Neural cell (in vitro differentiated cells): Measurements from ENCODE around the gene ZNF382. TPM values are rescaled to one million over a fixed set of nuclear protein-coding genes. Genes with fewer than 3 reads are reported as not detected.

Source experiments
- H2AFZ ChIP-seq: fragments of 200-600, 300-800 bp; sonication (generic), shearing (Covaris generic); 2 replicates; pipeline ENCODE4 v1.6.0; 2014; ENCODE audit warnings: low read depth, mild to moderate bottlenecking, antibody characterized with exemption, low read length, moderate library complexity
- H3F3A ChIP-seq: fragments of 200-600 bp; shearing (Covaris generic); 2 replicates; pipeline ENCODE4 v1.6.1; 2016; ENCODE audit warnings: mild to moderate bottlenecking, moderate library complexity, mixed read lengths, antibody characterized with exemption, low read length; ENCODE audit not compliant: insufficient read depth, poor library complexity, severe bottlenecking
- H3K27ac ChIP-seq: fragments of 200-600, 300-800 bp; sonication (generic), shearing (Covaris generic); 2 replicates; pipeline ENCODE4 v1.5.1; 2014; ENCODE audit warnings: mild to moderate bottlenecking, low read length, moderate library complexity
- H3K27me3 ChIP-seq: fragments of 300-800, 200-600 bp; sonication (generic), shearing (Covaris generic); 2 replicates; pipeline ENCODE4 v1.6.0; 2014; ENCODE audit warnings: mild to moderate bottlenecking, low read depth, low read length, moderate library complexity; ENCODE audit not compliant: insufficient read depth
- H3K36me3 ChIP-seq: fragments of 300-800, 200-600 bp; sonication (generic), shearing (Covaris generic); 2 replicates; pipeline ENCODE4 v1.5.1; 2014; ENCODE audit warnings: mild to moderate bottlenecking, antibody characterized with exemption, low read length, moderate library complexity; ENCODE audit not compliant: insufficient read depth
- H3K4me2 ChIP-seq: fragments of 300-800, 200-600 bp; sonication (generic), shearing (Covaris generic); 2 replicates; pipeline ENCODE4 v1.6.0; 2014; ENCODE audit warnings: mild to moderate bottlenecking, low read length
- H3K4me3 ChIP-seq: fragments of 300-800, 200-600 bp; sonication (generic), shearing (Covaris generic); 2 replicates; pipeline ENCODE4 v1.5.1; 2014; ENCODE audit warnings: mild to moderate bottlenecking, low read length, moderate library complexity
- H3K79me2 ChIP-seq: fragments of 200-600 bp; shearing (Covaris generic); replicated peaks from 2 replicates; pipeline ENCODE4 v1.6.0; 2014; ENCODE audit warnings: mild to moderate bottlenecking, low read length, moderate library complexity; ENCODE audit not compliant: insufficient read depth
- H3K9ac ChIP-seq: fragments of 300-800, 200-600 bp; sonication (generic), shearing (Covaris generic); 2 replicates; pipeline ENCODE4 v1.6.1; 2016; ENCODE audit warnings: mild to moderate bottlenecking, low read length, mixed read lengths
- H3K9me2 ChIP-seq: fragments of 200-600 bp; shearing (Covaris generic); 2 replicates; pipeline ENCODE4 v1.6.1; 2016; ENCODE audit warnings: mild to moderate bottlenecking, low read length, mixed read lengths; ENCODE audit not compliant: insufficient read depth
- H3K9me3 ChIP-seq: fragments of 200-600, 300-800 bp; sonication (generic), shearing (Covaris generic); 2 replicates; pipeline ENCODE4 v1.6.1; 2016; ENCODE audit warnings: mild to moderate bottlenecking, mixed run types, low read length, moderate library complexity, mixed read lengths
- H4K20me1 ChIP-seq: fragments of 200-600 bp; shearing (Covaris generic); 2 replicates; pipeline ENCODE4 v1.6.1; 2016; ENCODE audit warnings: mild to moderate bottlenecking, mixed run types; ENCODE audit not compliant: insufficient read depth
- EP300 ChIP-seq: fragments of 450-650 bp; conservative IDR thresholded peaks from 2 replicates; pipeline ENCODE4 v1.6.1; 2014; ENCODE audit warnings: antibody characterized with exemption, mild to moderate bottlenecking, moderate library complexity; ENCODE audit not compliant: poor library complexity, severe bottlenecking
- EZH2 ChIP-seq: fragments of 200-600, 300-800 bp; shearing (Covaris generic), sonication (generic); IDR thresholded peaks from 2 replicates; pipeline ENCODE4 v1.6.1; 2014; ENCODE audit warnings: antibody characterized with exemption, low read length, borderline replicate concordance, mild to moderate bottlenecking; ENCODE audit not compliant: insufficient read depth, poor library complexity, severe bottlenecking
- MXI1 ChIP-seq: fragments of 450-650 bp; conservative IDR thresholded peaks from 2 replicates; pipeline ENCODE4 v1.6.1; 2014; ENCODE audit warnings: antibody characterized with exemption, mild to moderate bottlenecking; ENCODE audit not compliant: poor library complexity, severe bottlenecking
- POLR2AphosphoS5 ChIP-seq: IDR thresholded peaks from 2 replicates; pipeline ENCODE4 v1.6.1; 2012
- RAD21 ChIP-seq: fragments of 450-650 bp; conservative IDR thresholded peaks from 2 replicates; pipeline ENCODE4 v1.6.1; 2014; ENCODE audit warnings: antibody characterized with exemption, mild to moderate bottlenecking, moderate library complexity
- SMC3 ChIP-seq: fragments of 450-650 bp; conservative IDR thresholded peaks from 2 replicates; pipeline ENCODE4 v1.6.1; 2014; ENCODE audit warnings: antibody characterized with exemption, mild to moderate bottlenecking, moderate library complexity; ENCODE audit not compliant: poor library complexity
- TAF1 ChIP-seq: IDR thresholded peaks from 2 replicates; pipeline ENCODE4 v1.6.1; 2012; ENCODE audit warnings: low read depth
- polyA plus RNA-seq: library from polyadenylated mRNA; depleted of rRNA; stranded (reverse); fragments of >200 nt; gene quantifications from 2 replicates; pipeline ENCODE4 v1.2.3, GENCODE V29; 2014
- TF ChIP-seq, protein P1 (sequence below): IDR thresholded peaks from 2 replicates; pipeline ENCODE4 v1.6.1; 2012; ENCODE audit warnings: borderline replicate concordance
- TF ChIP-seq, protein P2 (sequence below): fragments of 450-650 bp; IDR thresholded peaks from 2 replicates; pipeline ENCODE4 v1.5.1; 2014; ENCODE audit warnings: antibody characterized with exemption, mild to moderate bottlenecking, moderate library complexity; ENCODE audit not compliant: poor library complexity, severe bottlenecking

Gene ZNF382
- polyA plus RNA-seq, 1 donor from 2014 or later, result 112 TPM

DNA sequence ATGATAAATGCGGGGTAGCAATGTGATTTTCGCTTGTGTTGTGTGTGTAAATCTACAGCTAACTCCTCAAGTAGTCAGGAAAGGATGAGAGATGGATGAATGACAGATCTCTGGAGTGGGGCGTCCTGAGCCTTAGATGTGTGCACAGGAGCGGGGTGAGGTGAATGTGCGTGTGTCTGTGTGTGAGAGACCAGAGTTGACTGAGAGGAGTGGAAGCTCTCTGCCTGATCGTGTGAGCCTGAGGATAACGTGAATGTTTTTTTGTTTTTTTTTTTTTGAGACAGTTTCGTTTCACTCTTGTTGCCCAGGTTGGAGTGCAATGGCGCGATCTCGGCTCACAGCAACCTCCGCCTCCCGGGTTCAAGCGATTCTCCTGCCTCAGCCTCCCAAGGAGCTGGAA, 60.7 kb downstream of the ZNF382 start:
- TF ChIP-seq, protein P1, sequence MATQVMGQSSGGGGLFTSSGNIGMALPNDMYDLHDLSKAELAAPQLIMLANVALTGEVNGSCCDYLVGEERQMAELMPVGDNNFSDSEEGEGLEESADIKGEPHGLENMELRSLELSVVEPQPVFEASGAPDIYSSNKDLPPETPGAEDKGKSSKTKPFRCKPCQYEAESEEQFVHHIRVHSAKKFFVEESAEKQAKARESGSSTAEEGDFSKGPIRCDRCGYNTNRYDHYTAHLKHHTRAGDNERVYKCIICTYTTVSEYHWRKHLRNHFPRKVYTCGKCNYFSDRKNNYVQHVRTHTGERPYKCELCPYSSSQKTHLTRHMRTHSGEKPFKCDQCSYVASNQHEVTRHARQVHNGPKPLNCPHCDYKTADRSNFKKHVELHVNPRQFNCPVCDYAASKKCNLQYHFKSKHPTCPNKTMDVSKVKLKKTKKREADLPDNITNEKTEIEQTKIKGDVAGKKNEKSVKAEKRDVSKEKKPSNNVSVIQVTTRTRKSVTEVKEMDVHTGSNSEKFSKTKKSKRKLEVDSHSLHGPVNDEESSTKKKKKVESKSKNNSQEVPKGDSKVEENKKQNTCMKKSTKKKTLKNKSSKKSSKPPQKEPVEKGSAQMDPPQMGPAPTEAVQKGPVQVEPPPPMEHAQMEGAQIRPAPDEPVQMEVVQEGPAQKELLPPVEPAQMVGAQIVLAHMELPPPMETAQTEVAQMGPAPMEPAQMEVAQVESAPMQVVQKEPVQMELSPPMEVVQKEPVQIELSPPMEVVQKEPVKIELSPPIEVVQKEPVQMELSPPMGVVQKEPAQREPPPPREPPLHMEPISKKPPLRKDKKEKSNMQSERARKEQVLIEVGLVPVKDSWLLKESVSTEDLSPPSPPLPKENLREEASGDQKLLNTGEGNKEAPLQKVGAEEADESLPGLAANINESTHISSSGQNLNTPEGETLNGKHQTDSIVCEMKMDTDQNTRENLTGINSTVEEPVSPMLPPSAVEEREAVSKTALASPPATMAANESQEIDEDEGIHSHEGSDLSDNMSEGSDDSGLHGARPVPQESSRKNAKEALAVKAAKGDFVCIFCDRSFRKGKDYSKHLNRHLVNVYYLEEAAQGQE, result no peak
- TF ChIP-seq RAD21 (no peak), MXI1 (no peak), TAF1 (no peak), EP300 (no peak), SMC3 (no peak), POLR2AphosphoS5 (no peak), EZH2 (no peak)
- TF ChIP-seq, protein P2, sequence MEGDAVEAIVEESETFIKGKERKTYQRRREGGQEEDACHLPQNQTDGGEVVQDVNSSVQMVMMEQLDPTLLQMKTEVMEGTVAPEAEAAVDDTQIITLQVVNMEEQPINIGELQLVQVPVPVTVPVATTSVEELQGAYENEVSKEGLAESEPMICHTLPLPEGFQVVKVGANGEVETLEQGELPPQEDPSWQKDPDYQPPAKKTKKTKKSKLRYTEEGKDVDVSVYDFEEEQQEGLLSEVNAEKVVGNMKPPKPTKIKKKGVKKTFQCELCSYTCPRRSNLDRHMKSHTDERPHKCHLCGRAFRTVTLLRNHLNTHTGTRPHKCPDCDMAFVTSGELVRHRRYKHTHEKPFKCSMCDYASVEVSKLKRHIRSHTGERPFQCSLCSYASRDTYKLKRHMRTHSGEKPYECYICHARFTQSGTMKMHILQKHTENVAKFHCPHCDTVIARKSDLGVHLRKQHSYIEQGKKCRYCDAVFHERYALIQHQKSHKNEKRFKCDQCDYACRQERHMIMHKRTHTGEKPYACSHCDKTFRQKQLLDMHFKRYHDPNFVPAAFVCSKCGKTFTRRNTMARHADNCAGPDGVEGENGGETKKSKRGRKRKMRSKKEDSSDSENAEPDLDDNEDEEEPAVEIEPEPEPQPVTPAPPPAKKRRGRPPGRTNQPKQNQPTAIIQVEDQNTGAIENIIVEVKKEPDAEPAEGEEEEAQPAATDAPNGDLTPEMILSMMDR, result no peak
- H3K27me3 ChIP-seq, result no peaks in the 10 kb centered on the region
- no peaks in the 10 kb centered on the region for H4K20me1 ChIP-seq
- no peaks in the 10 kb centered on the region for H3F3A ChIP-seq
- peak overlapping the region; percentile 80 for H3K4me2 ChIP-seq
- H3K9me3 ChIP-seq, result peaks cover 9% of the 10 kb centered on the region
- H2AFZ ChIP-seq, result no peak overlapping the region
- peak overlapping the region; percentile 80 for H3K9ac ChIP-seq
- peak overlapping the region; percentile 75 for H3K4me3 ChIP-seq
- no peak overlapping the region for H3K27ac ChIP-seq
- peaks cover 14% of the 10 kb centered on the region for H3K36me3 ChIP-seq
- no peaks in the 10 kb centered on the region for H3K9me2 ChIP-seq
- peaks cover 13% of the 10 kb centered on the region for H3K79me2 ChIP-seq

DNA sequence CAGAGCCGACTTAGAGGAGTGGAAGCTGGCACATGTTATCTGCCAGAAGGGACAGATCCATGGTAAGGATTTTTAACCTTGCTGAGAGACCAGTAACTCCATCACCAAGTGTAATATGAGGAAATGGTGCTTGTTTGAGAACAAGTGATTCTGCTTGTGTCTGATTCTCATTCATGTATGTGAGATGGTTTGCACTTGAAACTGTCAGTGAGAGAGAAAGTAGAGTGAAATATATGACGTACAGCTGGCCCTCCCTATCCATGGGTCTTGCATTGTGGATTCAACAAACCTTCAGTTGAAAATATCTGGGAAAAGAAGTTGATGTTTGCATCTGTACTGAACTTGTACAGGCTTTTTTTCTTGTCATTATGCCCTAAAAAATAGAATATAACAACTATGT, 63.5 kb downstream of the ZNF382 start:
- H3K9ac ChIP-seq, result no peak overlapping the region
- no peak overlapping the region for H2AFZ ChIP-seq
- H3K4me3 ChIP-seq, result peak overlapping the region; percentile 75
- H3F3A ChIP-seq, result no peaks in the 10 kb centered on the region
- no peaks in the 10 kb centered on the region for H4K20me1 ChIP-seq
- peaks cover 10% of the 10 kb centered on the region for H3K36me3 ChIP-seq
- H3K79me2 ChIP-seq, result peaks cover 21% of the 10 kb centered on the region
- peaks cover 25% of the 10 kb centered on the region for H3K9me3 ChIP-seq
- no peaks in the 10 kb centered on the region for H3K9me2 ChIP-seq
- H3K4me2 ChIP-seq, result no peak overlapping the region
- TF ChIP-seq EP300 (no peak), POLR2AphosphoS5 (no peak), TAF1 (no peak), SMC3 (no peak), MXI1 (no peak), EZH2 (no peak), RAD21 (no peak)
- TF ChIP-seq, protein P2, result no peak
- TF ChIP-seq, protein P1, result no peak
- no peak overlapping the region for H3K27ac ChIP-seq
- no peaks in the 10 kb centered on the region for H3K27me3 ChIP-seq
